Measurements from ENCODE around the gene VGLL3.

The VGLL3 gene

GRCh38 chr3:86951322-86951721 is 39.6 kb downstream of the VGLL3 start:
- H3K27ac ChIP-seq, result no peak overlapping the region
- TF ChIP-seq, protein P1, sequence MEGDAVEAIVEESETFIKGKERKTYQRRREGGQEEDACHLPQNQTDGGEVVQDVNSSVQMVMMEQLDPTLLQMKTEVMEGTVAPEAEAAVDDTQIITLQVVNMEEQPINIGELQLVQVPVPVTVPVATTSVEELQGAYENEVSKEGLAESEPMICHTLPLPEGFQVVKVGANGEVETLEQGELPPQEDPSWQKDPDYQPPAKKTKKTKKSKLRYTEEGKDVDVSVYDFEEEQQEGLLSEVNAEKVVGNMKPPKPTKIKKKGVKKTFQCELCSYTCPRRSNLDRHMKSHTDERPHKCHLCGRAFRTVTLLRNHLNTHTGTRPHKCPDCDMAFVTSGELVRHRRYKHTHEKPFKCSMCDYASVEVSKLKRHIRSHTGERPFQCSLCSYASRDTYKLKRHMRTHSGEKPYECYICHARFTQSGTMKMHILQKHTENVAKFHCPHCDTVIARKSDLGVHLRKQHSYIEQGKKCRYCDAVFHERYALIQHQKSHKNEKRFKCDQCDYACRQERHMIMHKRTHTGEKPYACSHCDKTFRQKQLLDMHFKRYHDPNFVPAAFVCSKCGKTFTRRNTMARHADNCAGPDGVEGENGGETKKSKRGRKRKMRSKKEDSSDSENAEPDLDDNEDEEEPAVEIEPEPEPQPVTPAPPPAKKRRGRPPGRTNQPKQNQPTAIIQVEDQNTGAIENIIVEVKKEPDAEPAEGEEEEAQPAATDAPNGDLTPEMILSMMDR (IDR thresholded peaks at IDR 0.05), result no peak
- no peak for TF ChIP-seq ZFX (IDR thresholded peaks at IDR 0.05; ENCODE audit: borderline replicate concordance)

- no peak overlapping the region for H3K27ac ChIP-seq
- no peak for TF ChIP-seq ZFX (IDR thresholded peaks at IDR 0.05; ENCODE audit: borderline replicate concordance)
- TF ChIP-seq, protein P1 (IDR thresholded peaks at IDR 0.05), result no peak
Observed at GRCh38 chr3:86950717-86951116, 40.2 kb downstream of the VGLL3 start.

DNA sequence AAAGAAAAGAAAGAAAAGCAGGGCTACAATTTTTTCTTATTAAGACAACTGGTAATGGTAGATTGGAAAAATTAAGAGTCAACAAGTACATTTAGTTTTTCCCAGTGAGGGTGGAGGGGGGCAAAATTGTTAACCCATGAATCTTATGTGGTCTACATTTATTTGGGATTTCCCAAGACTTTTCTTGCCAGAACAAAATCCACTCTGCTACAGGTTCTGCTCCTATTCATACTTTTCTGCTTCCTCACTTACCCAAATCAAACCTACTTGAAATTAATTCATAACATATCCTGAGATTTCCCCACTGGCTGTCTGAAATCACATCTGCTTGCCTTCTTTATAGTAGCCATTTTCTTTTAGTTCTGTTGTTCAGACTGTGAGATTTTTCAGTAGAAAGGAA is 41.1 kb downstream of the VGLL3 start:
- H3K27ac ChIP-seq, result no peak overlapping the region
- TF ChIP-seq ZFX (IDR thresholded peaks at IDR 0.05; ENCODE audit: borderline replicate concordance), result no peak
- TF ChIP-seq, protein P1 (IDR thresholded peaks at IDR 0.05), result no peak

DNA sequence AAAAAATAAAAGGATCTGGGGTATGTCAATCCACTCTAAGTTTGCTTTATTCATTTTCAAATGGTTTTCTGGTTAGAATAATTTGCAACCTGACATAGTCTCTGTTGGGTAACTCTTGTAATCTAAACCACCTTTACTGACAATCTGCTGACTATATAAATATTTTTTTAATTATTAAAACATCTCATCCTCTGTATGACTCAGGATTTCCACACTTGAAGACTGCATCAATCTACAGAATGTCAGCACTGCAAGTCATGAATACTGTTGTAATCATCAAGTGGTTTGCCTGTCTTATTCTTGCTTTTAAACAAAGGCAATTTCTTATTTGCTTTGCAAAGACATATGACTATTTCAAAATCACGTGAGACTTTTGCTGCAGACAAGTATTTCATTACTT is 42.1 kb downstream of the VGLL3 start:
- no peak overlapping the region for H3K27ac ChIP-seq
- no peak for TF ChIP-seq ZFX (IDR thresholded peaks at IDR 0.05; ENCODE audit: borderline replicate concordance)
- TF ChIP-seq, protein P1 (IDR thresholded peaks at IDR 0.05), result no peak

DNA sequence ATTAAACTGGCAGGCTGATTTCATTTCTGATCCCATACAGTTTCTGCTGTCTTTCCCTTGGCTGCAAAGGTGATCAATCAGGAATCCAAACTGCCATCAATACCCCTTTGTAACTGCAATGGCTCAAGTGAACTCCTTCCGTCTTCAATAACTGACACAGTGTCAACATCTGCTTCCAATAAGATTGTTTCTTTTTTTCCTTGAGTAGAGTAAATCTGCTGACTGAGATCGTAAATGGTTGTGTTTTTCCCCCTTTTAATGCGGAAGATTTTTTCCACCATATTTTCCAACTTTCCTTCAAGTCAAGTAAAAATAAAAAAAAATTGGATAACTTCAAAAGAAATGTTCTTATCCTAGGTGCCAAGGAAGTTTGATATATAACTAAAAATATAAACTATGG is 48.7 kb downstream of the VGLL3 start:
- TF ChIP-seq ZFX (IDR thresholded peaks at IDR 0.05; ENCODE audit: borderline replicate concordance), result no peak
- TF ChIP-seq, protein P1 (IDR thresholded peaks at IDR 0.05), result no peak
- no peak overlapping the region for H3K27ac ChIP-seq

GRCh38 chr3:86938416-86939105 is 52.4 kb downstream of the VGLL3 start:
- H3K27ac ChIP-seq, result no peak overlapping the region
- TF ChIP-seq, protein P1 (IDR thresholded peaks at IDR 0.05), result no peak
- no peak for TF ChIP-seq ZFX (IDR thresholded peaks at IDR 0.05; ENCODE audit: borderline replicate concordance)

DNA sequence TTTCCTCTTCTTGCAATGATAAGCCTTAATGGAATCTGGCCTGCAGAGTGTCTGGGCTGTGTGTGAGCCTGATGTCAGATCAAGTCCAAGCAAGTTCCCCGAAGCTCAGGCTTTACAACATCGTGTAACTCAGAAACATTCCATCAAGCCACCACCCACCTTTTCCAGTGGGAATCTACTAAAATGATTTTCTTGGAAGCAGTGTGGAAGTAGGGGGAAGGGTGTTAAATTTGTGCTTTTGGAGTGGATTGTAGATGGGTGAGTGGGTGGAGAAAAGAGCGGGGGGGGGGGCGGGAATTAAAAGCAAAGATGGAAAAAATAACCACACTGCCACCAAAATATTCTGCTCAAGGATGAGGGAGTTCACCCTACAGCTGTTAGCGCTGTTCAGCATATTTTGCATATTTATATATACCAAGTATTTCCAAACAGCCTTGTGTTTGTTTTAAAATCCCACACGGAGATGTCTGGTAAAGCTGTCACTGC is 53.6 kb downstream of the VGLL3 start:
- TF ChIP-seq ZFX (IDR thresholded peaks at IDR 0.05; ENCODE audit: borderline replicate concordance), result no peak
- TF ChIP-seq, protein P1 (IDR thresholded peaks at IDR 0.05), result no peak
- H3K27ac ChIP-seq, result no peak overlapping the region
